Suppressor macrophage treated with lipopolysaccharide for 4 hours (primary cell): Measurements from ENCODE around the gene NOL6.
"Not testable (repeated sequence)": the region's sequence is repeated elsewhere in the genome, so short reads cannot be mapped to it uniquely, and the experiment has no call there.

Experiments used
- DNase-seq: peaks from one replicate; pipeline ENCODE4 v3.0.0-alpha.2; 2020

The NOL6 gene, protein sequence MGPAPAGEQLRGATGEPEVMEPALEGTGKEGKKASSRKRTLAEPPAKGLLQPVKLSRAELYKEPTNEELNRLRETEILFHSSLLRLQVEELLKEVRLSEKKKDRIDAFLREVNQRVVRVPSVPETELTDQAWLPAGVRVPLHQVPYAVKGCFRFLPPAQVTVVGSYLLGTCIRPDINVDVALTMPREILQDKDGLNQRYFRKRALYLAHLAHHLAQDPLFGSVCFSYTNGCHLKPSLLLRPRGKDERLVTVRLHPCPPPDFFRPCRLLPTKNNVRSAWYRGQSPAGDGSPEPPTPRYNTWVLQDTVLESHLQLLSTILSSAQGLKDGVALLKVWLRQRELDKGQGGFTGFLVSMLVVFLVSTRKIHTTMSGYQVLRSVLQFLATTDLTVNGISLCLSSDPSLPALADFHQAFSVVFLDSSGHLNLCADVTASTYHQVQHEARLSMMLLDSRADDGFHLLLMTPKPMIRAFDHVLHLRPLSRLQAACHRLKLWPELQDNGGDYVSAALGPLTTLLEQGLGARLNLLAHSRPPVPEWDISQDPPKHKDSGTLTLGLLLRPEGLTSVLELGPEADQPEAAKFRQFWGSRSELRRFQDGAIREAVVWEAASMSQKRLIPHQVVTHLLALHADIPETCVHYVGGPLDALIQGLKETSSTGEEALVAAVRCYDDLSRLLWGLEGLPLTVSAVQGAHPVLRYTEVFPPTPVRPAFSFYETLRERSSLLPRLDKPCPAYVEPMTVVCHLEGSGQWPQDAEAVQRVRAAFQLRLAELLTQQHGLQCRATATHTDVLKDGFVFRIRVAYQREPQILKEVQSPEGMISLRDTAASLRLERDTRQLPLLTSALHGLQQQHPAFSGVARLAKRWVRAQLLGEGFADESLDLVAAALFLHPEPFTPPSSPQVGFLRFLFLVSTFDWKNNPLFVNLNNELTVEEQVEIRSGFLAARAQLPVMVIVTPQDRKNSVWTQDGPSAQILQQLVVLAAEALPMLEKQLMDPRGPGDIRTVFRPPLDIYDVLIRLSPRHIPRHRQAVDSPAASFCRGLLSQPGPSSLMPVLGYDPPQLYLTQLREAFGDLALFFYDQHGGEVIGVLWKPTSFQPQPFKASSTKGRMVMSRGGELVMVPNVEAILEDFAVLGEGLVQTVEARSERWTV

DNA sequence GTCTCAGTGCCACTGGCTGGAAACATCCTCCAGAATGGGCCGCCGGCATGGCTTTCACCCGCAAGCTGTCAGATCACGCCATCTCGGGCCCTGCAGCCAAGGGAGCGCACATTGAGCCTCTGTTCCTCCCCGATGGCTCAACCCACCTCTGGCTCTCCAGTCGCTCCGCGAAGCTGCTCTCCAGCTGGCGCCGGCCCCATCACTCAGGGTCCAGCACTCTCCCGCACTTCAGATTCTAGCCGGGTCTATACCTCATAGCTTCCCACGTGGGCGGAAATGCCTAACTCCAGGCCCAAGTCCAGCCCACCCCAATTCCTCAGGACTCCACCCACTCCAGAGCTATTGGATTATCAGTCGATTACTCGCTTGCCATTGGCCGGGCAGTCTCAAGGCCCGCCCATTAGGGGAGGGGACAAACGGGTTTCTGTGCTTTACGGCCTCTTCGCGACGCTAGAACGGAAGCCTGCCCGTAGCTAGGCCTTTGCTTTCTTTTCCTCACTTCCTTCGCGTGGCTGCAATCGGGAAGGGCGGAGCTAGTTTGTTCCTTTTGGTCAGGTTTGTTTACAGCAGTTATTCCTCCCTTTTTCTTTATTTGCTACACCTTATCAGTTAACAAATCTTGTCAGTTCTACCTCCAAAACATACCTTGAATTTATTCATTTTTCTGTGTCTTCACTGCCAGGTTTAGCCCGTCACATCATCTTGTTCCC, at the start of gene NOL6:
Gene NOL6, minus strand, starts transcription at position 282 of the 710 bp plus-strand sequence. Its CDS starts 82 bp downstream, at position 200.
- peak; percentile 99 for DNase-seq

DNA sequence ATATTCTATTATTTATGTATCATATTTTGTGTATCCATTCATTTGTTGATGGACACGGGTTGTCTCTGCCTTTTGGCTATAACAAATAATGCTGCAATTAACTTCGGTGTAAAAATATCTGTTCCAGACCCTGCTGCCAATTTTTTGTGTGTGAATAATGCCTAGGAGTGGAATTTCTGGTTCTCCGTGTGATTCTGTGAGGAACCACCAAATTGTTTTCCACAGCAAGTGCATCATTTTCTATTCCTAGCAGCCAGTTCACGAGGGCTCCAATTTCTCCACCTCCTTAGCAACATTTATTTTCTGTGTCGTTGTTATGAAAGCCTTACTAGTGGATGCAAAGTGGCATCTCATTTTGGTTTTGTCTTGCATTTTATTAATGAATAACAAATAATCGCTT, 48.1 kb upstream of the NOL6 start:
- not testable (repeated sequence) for DNase-seq

- peak; percentile 32 for DNase-seq
Observed at GRCh38 chr9:33517934-33518577, 44.3 kb upstream of the NOL6 start.

DNA sequence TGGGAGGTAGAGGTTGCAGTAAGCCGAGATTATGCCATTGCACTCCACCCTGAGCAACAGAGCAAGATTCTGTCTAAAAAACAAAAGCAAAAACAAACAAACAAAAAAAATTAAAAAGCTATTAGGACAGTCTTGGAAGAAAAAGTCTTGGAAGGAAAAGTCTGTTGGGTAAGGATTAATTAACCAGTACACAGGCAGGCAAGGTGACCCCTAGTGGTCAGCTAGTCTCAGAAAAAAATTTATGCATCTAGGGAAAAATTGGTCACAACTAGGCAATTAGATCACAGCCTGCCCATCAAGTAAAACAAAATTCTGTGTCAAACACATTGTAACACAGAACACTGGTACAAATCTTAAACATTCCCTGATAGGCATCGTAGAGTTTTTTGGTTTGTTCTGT, 43.6 kb upstream of the NOL6 start:
- peak; percentile 55 for DNase-seq

- DNase-seq = not testable (repeated sequence)
Observed at GRCh38 chr9:33516397-33516796, 42.7 kb upstream of the NOL6 start.

DNA sequence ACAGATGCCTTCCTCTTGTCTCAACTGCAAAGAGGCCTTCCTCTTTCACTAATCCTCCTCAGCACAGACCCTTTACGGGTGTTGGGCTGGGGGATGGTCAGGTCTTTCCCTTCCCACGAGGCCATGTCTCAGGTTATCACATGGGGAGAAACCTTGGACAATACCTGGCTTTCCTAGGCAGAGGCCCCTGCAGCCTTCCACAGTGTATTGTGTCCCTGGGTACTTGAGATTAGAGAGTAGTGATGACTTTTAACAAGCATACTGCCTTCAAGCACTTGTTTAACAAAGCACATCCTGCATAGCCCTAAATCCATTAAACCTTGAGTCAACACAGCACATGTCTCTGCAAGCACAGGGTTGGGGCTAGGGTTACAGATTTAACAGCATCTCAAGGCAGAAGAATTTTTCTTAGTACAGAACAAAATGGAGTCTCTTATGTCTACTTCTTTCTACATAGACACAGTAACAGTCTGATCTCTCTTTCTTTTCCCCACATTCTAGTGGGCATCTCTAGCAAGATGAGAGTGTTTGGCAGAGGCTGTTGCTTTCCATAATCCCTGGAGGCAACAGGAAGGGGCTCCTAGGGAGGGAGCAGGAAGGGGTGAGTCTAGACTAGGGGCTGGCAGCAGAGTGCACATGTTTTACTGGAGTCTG, 41.7 kb upstream of the NOL6 start:
- DNase-seq = not testable (repeated sequence)

DNA sequence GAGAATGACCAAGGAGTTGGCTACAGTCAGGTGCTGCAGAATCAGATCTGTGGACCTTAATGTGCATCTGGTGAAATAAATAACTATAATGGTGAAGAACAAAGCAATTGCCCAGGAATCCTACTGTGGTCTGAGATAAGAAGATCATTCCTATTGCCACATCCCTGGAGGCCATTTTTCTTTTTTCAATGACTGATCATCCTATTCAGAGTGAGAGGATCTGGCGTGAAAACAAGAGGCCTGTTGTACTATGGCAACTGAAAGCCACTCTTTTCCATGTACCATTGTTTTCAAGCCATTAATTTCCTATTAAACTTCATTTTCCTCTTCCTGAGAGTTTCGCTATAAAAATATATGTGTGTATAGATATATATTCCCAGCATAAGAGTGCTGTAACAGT, 38.8 kb upstream of the NOL6 start:
- not testable (repeated sequence) for DNase-seq

GRCh38 chr9:33511184-33511517, 37.4 kb upstream of the NOL6 start:
- DNase-seq = not testable (repeated sequence)

GRCh38 chr9:33510262-33511183, 36.8 kb upstream of the NOL6 start:
- DNase-seq = peak; percentile 62

- peak; percentile 68 for DNase-seq
Observed at GRCh38 chr9:33506626-33507370, 33.1 kb upstream of the NOL6 start.

DNA sequence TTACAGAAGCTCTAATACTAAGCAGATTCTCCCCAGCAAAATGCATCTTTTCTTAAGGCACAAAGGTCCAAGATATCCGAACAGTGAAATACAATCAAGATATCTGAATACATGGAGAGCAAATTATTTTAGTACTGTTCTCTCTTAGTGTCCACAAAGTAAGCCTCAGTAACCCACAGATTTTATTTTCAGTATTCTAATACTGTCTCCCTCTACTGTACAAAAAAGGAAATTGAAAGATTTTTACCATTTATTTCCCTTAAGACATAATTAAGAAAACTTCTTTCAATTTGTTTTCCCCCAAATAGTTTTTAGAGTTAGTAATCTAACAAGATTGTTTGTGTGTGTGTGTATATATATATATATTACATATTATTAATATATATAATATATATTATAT, 24.7 kb upstream of the NOL6 start:
- DNase-seq = peak; percentile 7

DNA sequence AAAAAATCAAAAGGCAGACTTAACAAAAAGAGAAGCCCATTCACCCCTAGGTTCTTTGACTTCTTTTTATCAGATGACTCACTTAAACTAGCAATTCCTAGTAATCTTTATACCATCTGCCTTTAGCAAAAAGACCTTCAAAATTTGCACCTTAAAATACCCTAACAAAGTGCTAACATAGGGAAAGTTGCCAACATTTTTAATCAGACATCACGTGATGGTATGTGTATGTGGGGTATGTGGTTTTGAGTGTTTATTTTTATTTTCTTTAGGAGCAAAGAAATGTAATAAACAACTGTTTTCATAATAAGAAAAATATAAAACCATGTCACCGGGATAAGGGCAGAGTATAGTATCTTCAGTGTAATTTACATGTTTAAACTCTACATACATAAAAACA, 20.1 kb upstream of the NOL6 start:
- not testable (repeated sequence) for DNase-seq

DNA sequence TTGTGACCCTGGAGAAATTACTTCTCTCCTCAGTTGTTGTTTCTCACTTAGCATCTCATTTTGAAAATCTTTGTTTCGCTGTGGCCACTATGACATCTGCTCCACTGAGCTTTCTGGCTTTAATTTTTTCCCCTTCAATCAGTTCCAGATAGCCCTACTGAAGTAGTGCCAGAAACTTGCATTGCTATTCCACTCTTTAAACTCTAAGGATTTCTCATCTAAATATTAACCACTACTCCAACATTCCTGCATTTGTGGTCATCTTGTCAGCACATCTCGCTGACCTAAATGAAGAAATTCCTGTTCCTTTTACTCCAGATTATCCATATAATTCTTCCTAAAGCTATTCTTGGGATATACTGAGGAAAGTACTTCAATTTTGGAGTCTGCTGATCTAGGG, 15.3 kb upstream of the NOL6 start:
- no peak for DNase-seq

- not testable (repeated sequence) for DNase-seq
Observed at GRCh38 chr9:33485312-33485711, 11.6 kb upstream of the NOL6 start.

DNA sequence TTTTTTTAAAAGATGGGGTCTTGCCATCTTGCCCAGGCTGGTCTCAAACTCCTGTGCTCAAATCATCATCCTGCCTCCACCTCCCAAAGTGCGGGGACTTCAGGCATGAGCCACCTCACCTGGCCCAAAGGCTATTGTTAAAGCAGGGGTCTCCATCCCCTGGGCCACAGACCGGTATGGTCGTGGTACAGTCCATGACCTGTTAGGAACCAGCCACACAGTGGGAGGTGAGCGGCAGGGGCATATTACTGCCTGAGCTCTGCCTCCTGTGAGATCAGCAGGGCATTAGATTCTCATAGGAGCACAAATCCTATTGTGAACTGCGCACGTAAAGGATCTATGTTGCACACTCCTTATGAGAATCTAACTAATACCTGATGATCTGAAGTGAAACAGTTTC, 7.3 kb upstream of the NOL6 start:
- DNase-seq = no peak

- no peak for DNase-seq
Observed at GRCh38 chr9:33480106-33480505, 6.4 kb upstream of the NOL6 start.

DNA sequence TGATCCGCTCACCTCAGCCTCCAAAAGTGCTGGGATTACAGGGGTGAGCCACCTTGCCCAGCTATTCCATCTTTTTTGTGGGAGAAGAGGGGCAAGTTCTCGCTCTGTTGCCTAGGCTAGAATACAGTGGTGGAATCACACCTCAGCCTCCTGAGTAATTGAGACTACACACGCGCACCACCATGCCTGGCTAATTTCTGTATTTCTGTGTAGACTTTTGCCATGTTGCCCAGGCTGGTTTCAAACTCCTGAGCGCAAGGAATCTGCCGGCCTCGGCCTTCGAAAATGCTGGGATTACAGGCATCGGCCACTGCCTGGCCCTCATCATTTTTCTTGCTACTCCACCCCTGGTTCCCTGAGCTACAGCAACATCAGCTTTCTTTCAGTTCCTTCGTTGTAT, 2.8 kb upstream of the NOL6 start:
- no peak for DNase-seq

GRCh38 chr9:33475357-33475756, 1.6 kb upstream of the NOL6 start:
- no peak for DNase-seq

DNA sequence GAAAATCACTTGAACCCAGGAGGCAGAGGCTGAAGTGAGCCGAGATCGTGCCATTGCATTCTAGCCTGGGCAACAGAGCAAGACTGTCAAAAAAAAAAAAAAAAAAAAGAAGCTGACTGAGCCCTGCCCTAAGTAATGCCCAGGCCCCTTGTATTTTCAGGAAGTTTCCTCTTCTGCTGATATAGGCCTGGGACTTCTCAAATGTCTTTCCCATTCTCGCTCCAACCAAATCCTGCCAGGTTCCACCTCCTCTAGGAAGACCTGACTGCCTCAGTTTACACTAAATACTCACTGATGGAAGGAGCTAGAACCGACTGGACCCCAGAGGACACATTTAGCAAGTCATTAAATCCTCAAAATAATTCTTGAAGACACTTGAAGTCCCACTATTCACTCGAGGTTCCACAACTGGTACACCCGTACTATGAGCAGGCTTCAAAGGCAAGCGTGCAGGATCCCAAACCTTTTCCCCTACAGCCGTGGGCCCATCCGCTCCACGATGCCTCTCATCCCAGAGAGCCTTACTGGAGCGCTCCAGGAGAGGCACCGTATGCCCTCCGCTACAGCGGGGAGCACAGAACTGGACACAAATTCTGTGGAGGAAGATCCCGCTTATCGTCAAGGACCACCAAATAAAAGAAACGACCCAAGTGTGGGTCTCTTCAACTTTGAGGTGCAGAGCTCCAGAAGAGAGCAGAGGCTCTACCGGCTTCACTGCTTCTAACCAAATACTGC, 676 bp downstream of the NOL6 start:
- no peak for DNase-seq
